ENCODE data around the gene ARHGEF37. TPM values are rescaled to one million over a fixed set of nuclear protein-coding genes. Genes with fewer than 3 reads are reported as not detected.

Gene ARHGEF37
- total and polyA plus RNA-seq, 2 of the 8 experiments (the other 6 are each of a cell fraction or from before 2014, with no cell fraction given): 0.21 to 0.48 TPM

DNA sequence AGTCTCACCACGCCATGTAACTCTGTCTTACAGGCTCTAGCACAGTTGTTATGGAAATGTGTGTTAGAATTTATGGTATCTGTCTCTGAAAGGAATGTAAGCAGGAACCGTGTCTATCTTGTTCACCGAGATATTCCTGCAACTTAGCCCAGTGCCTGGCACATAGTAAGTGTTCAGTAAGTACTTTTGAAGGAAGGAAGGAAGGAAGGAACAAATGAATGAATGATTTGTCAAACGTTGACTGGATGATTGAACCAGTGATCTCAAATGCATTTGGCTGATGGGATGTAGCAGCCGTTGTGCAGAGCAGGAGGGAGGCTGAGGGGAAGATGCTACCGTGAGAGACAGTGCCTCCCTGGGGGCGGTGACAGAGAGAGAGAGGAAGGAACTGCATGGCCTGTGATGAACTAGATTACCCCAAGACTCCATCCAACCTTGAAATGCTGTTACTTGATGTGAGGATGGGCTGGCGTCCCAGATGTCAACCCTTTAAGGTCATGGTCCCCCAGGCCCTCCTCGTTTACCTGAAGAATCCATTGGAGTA is 101.3 kb downstream of the ARHGEF37 start:
- no peak overlapping the region for H2AFZ ChIP-seq (ENCODE audit: low read length)
- 80% methylated on average over 9 of the region's 9 CpGs; no CpG with 5 or more reads in 1 of the 2 experiments for WGBS, 2 experiments (ENCODE audit: extremely low coverage in 1 of 2, insufficient coverage in 1 of 2, insufficient read length in 1 of 2, insufficient replicate concordance in 2 of 2, low coverage in 1 of 2, low lambda C conversion rate in 2 of 2, missing lambda C conversion rate in 1 of 2)
- no peak overlapping the region for H3K9ac ChIP-seq (replicated peaks in 1 of 4; ENCODE audit: extremely low read depth in 1 of 4, low read depth in 3 of 4, low read length in 3 of 4)
- no peak for DNase-seq (ENCODE audit: low read depth in 1 of 2, low spot score in 2 of 2)
- H2BK5ac ChIP-seq (ENCODE audit: low read depth, low read length): no peak overlapping the region
- H2BK20ac ChIP-seq (ENCODE audit: low read length): no peak overlapping the region
- H3K4me2 ChIP-seq (ENCODE audit: insufficient read depth in 1 of 2, low read depth in 2 of 2, low read length in 2 of 2): no peak overlapping the region
- H4K91ac ChIP-seq (replicated peaks; ENCODE audit: insufficient read length, low read length): no peak overlapping the region
- H2BK15ac ChIP-seq (ENCODE audit: low read length): no peak overlapping the region
- no peaks in the 10 kb centered on the region; the same call in 1 of the 2 replicates for H3K23me2 ChIP-seq (ENCODE audit: low read depth, low read length)
- H3K79me2 ChIP-seq (ENCODE audit: control insufficient read depth in 1 of 2, insufficient read depth in 2 of 2, low read length in 2 of 2): no peaks in the 10 kb centered on the region
- H4K20me1 ChIP-seq (replicated peaks in 1 of 2; ENCODE audit: control insufficient read depth in 1 of 2, insufficient read depth in 2 of 2, low read length in 2 of 2): no peaks in the 10 kb centered on the region
- H2BK12ac ChIP-seq (ENCODE audit: low read depth, low read length): no peak overlapping the region
- no peaks in the 10 kb centered on the region; a peak in 1 of 7 replicates for H3K4me1 ChIP-seq (replicated peaks in 1 of 4; ENCODE audit: control insufficient read depth in 3 of 4, insufficient read depth in 4 of 4, low read length in 3 of 4)
- FAIRE-seq: no peak
- TF ChIP-seq SRF (IDR thresholded peaks at IDR 0.05; ENCODE audit: low read depth, low read length) (no peak), ATF2 (IDR thresholded peaks at IDR 0.05; ENCODE audit: low read length) (no peak), BRCA1 (IDR thresholded peaks at IDR 0.05; ENCODE audit: low read depth, low read length) (no peak), CREB1 (IDR thresholded peaks at IDR 0.05) (no peak), MAFK (IDR thresholded peaks at IDR 0.05; ENCODE audit: low read depth, low read length) (no peak)
- H3K23ac ChIP-seq (ENCODE audit: insufficient read length): no peak overlapping the region
- no peak overlapping the region for H3K27ac ChIP-seq (ENCODE audit: low read depth, low read length)
- no peak overlapping the region for H3K56ac ChIP-seq (replicated peaks; ENCODE audit: insufficient read length, low read depth, low read length)
- H3K14ac ChIP-seq (ENCODE audit: insufficient read length): no peak overlapping the region
- H4K8ac ChIP-seq (ENCODE audit: extremely low read depth, insufficient read depth, low read length): no peak overlapping the region
- H2AK5ac ChIP-seq (ENCODE audit: low read depth, low read length): no peak overlapping the region
- H3K27me3 ChIP-seq (replicated peaks in 1 of 4; ENCODE audit: control insufficient read depth in 3 of 4, extremely low read depth in 1 of 4, insufficient read depth in 3 of 4, low read length in 3 of 4): no peaks in the 10 kb centered on the region
- H3K4me3 ChIP-seq (ENCODE audit: extremely low read depth in 1 of 4, insufficient read depth in 2 of 4, low read depth in 3 of 4, low read length in 4 of 4): no peak overlapping the region
- ChIA-PET CTCF (ENCODE audit: partially characterized antibody) (interaction anchor here (0.7 to 1.4 kb wide), 3 partner anchors 15 to 194 kb away, joined by 3 read pairs; no protein-coding TSS in a partner anchor), POLR2A (ENCODE audit: partially characterized antibody) (no interaction called here)
- no peaks in the 10 kb centered on the region for H3K9me3 ChIP-seq (ENCODE audit: insufficient read depth in 2 of 2, low read depth in 1 of 2, low read length in 1 of 2)
- no peak overlapping the region for H2BK120ac ChIP-seq (replicated peaks; ENCODE audit: low read depth, low read length)
- H3K18ac ChIP-seq (ENCODE audit: extremely low read depth, low read length): no peak overlapping the region
- no peaks in the 10 kb centered on the region for H3K79me1 ChIP-seq (ENCODE audit: low read depth, low read length)
- H4K5ac ChIP-seq (ENCODE audit: insufficient read length, low read depth, low read length): no peak overlapping the region
- no peak overlapping the region for H3K4ac ChIP-seq (replicated peaks; ENCODE audit: insufficient read length, low read depth, low read length)
- no peaks in the 10 kb centered on the region for H3K36me3 ChIP-seq (ENCODE audit: control insufficient read depth in 2 of 4, insufficient read depth in 4 of 4, low read length in 3 of 4)
